Measurements from ENCODE around the gene KCNK3.
A peak's percentile ranks its signal among the peaks of the same experiment; 100 is the strongest.

KCNK3 gene

DNA sequence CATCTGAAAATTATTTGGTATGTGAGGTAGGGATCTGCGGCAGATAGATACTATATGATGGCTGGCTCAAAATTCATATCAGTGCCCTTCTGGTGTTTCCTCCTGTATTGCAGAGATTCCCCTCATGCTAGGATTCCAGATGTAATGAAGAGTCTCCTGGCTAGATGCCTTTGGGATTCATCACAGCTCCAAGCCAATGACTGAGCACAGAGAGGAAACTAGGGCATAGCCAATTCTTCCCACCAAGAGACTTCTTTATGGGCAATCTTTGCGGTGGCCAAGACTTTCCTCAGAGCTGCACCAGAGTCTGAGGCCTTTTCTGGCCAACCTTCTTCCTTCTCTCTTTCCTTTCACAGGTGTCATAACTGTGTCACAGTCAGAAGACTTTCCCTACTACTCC lies 25.9 kb upstream of the KCNK3 start:
- no peak overlapping the region for H3K4me3 ChIP-seq (replicated peaks; ENCODE audit: low read depth, low read length)
- no peak for DNase-seq (ENCODE audit: low read depth)
- TF ChIP-seq, protein P1, sequence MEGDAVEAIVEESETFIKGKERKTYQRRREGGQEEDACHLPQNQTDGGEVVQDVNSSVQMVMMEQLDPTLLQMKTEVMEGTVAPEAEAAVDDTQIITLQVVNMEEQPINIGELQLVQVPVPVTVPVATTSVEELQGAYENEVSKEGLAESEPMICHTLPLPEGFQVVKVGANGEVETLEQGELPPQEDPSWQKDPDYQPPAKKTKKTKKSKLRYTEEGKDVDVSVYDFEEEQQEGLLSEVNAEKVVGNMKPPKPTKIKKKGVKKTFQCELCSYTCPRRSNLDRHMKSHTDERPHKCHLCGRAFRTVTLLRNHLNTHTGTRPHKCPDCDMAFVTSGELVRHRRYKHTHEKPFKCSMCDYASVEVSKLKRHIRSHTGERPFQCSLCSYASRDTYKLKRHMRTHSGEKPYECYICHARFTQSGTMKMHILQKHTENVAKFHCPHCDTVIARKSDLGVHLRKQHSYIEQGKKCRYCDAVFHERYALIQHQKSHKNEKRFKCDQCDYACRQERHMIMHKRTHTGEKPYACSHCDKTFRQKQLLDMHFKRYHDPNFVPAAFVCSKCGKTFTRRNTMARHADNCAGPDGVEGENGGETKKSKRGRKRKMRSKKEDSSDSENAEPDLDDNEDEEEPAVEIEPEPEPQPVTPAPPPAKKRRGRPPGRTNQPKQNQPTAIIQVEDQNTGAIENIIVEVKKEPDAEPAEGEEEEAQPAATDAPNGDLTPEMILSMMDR (IDR thresholded peaks at IDR 0.05; ENCODE audit: low read length, missing control alignments) = no peak

DNA sequence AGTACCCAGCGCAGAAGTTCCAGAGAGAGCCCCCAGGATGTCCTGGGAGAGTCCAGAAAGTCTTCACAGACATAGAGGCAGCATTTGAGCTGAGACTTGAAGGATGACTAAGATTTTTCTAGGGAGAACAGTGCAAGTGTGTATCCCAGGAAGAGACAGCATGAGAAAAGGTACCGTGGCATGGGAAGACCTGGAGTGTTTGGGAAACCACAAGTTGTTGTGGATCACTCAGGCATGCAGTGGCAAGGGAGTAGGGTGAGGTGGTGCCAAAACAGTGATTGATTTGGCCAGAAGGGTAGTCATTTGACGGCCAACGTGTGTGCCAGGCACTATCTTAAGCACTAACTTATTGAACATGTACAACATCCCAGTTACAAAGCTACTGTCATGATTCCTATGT lies 24.5 kb upstream of the KCNK3 start:
- no peak overlapping the region for H3K4me3 ChIP-seq (replicated peaks; ENCODE audit: low read depth, low read length)
- no peak for DNase-seq (ENCODE audit: low read depth)
- TF ChIP-seq, protein P1 (IDR thresholded peaks at IDR 0.05; ENCODE audit: low read length, missing control alignments) = no peak

DNA sequence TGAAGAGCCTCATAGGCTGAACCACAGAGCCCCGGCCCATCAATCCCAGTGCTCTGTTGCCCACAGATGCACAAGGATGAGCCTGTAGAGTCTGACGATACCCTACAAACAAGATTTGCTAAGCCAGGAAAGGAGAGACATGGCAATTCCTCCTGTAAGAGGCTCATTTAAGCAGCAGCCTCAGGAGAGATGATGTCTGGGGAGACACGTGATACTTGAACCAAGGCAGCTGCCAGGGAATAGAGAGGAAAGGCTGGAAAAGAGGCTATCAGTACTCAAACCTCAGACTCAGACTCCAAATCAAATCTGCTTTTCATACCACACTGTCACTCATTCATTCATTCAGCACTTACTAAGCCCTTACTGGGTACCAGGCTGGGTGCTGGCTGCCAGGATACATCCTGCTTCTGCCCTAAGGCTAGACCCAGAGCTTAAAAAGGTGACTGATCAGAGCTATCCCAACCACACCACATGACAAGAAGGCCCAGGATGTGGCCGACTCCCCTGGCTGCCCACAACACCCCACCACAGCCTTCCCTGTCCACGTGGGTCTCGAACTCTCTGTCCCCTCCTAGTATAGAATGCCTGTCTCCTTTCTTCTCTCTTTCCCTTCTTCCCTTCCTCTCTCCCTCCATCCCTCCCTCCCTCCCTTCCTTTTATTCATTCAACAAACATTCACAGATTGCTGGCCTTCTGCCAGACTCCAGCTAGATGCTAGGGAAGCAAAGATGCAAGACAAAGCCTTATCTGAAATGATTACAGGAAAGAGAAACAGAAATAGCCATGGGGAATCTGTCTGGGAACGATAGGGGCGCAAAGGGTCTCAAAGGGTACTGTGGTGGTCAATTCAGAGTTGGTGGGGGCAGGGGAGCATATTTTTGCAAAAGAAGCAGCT lies 23.4 kb upstream of the KCNK3 start:
- peak; percentile 29 for DNase-seq (ENCODE audit: low read depth)
- no peak overlapping the region for H3K4me3 ChIP-seq (replicated peaks; ENCODE audit: low read depth, low read length)
- TF ChIP-seq, protein P1 (IDR thresholded peaks at IDR 0.05; ENCODE audit: low read length, missing control alignments) = no peak

DNA sequence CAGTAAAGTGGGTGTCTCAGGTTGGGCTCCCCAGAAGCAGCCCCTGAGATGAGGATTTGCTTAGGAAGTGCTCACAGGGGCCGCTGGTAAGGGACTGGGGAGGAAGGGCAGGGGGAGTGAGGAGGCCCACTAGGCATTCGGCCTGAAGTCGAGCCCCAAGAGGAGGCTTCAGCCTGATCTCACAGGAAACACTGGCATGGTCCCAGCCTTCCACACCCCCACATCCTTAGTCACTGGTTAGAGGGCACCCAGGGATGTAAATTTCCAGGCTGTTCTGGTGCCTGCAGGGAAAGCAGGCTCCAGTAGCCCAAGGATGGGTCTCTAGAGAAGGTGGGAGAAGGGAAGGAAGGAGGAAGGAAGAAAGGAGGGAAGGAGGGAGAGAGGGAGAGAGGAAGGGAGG lies 22.4 kb upstream of the KCNK3 start:
- peak; percentile 60 for DNase-seq (ENCODE audit: low read depth)
- no peak overlapping the region for H3K4me3 ChIP-seq (replicated peaks; ENCODE audit: low read depth, low read length)
- TF ChIP-seq, protein P1 (IDR thresholded peaks at IDR 0.05; ENCODE audit: low read length, missing control alignments) = no peak

DNA sequence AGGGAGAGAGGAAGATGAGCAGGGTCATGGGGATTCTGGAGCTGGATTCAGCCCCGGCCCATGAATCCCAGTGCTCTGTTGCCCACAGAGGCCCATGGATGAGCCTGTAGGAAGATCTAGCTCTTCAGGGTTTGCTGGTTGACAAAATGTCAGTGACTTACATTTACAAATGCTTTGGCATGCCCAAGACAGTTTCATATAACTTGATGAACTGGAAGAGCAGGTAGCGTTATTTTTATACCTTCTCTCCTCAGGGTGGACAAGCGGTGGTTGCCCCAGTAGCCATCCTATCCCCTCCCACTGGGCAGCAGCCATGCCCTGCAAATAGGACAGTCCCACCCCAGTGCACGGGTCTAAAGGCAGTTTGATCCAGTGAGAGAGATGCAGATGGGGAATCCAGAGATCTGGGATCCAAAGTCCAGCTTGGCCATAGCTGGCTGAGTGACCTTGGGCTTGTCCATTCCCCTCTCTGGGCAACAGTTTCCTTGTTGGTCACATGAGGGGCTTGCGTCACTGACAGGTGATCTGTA lies 21.5 kb upstream of the KCNK3 start:
- DNase-seq (ENCODE audit: low read depth) = no peak

DNA sequence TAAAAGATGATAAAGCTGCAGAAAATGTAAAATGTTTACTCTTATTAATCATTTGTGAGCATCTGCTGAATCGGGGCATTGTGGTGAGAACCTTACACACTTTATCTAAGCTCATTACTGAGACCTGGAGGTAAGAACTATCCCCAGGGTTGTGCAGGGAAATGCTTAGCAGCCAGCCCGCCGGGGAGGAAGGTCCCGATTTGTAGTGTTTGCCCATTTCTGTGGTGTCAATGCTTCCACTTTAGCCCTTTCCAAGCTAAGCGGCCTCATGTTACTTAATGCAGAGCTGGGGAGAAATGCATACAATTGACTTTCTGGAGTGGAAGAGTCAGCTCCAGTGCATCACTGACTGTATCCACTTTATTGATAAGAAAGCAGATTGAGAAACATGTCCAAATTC lies 20.8 kb upstream of the KCNK3 start:
- TF ChIP-seq, protein P1 (IDR thresholded peaks at IDR 0.05; ENCODE audit: low read length, missing control alignments) = no peak
- no peak overlapping the region for H3K4me3 ChIP-seq (replicated peaks; ENCODE audit: low read depth, low read length)
- no peak for DNase-seq (ENCODE audit: low read depth)

More for the DNA sequence above, 21.5 kb upstream of the KCNK3 start:
- no peak overlapping the region for H3K4me3 ChIP-seq (replicated peaks; ENCODE audit: low read depth, low read length)
- TF ChIP-seq, protein P1 (IDR thresholded peaks at IDR 0.05; ENCODE audit: low read length, missing control alignments) = no peak
